ENCODE data around the gene CA12. TPM values are rescaled to one million over a fixed set of nuclear protein-coding genes. Genes with fewer than 3 reads are reported as not detected.
A peak's percentile ranks its signal among the peaks of the same experiment; 100 is the strongest.

The CA12 gene
- total RNA-seq, 2 experiments from 2014 or later, result 0.32 to 0.46 TPM

DNA sequence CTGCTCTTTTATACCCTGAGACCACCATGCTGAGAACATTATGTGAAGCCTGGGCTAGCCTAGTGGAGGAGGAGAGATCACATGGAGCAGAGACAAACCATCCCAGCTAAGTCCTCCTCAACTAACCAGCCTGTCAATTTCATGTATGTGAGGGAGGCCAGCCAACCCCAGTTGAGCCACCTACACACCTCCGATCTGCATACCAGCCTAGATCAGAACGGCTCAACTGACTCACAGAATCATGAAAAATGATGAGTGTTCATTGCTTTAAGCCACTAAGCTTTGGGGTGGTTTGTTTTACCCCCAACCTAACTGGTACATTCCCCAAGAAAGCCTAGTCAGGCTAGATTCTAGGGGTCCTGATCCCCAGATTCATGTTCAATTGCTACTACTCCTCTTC, 19.4 kb upstream of the CA12 start:
- no peak overlapping the region for H3K27ac Mint-ChIP-seq
- H3K27me3 Mint-ChIP-seq, result peaks cover 11% of the 10 kb centered on the region
- H3K4me3 Mint-ChIP-seq, result no peak overlapping the region
- no peaks in the 10 kb centered on the region for H3K36me3 Mint-ChIP-seq (ENCODE audit: low read depth)
- CTCF ChIA-PET, result interaction anchor here (0.8 to 2.8 kb wide), 9 partner anchors 11 to 354 kb away, joined by 3 to 33 read pairs (median 4); partner anchors contain the start of gene RPS27L
- H3K4me1 Mint-ChIP-seq, result peaks cover 25% of the 10 kb centered on the region
- POLR2A ChIA-PET, result interaction anchor here (0.6 kb wide), 1 partner anchor 209 kb away, joined by 3 read pairs; no protein-coding TSS in a partner anchor
- H3K9me3 Mint-ChIP-seq (ENCODE audit: low read depth), result no peaks in the 10 kb centered on the region
- intact Hi-C loops (cut with DNase I, micrococcal nuclease), result loop anchor here (5.0 kb wide), 5 partner anchors 234 to 499 kb away; partner anchors contain the start of gene LACTB (in 1 of the 2)
- peak; percentile 86 for ATAC-seq
- peak; percentile 61 for DNase-seq

- H3K4me3 Mint-ChIP-seq, result no peak overlapping the region
- peaks cover 24% of the 10 kb centered on the region for H3K4me1 Mint-ChIP-seq
- POLR2A ChIA-PET, result no interaction called here
- DNase-seq, result no peak
- H3K27me3 Mint-ChIP-seq, result peaks cover 21% of the 10 kb centered on the region
- H3K36me3 Mint-ChIP-seq (ENCODE audit: low read depth), result no peaks in the 10 kb centered on the region
- ATAC-seq, result no peak
- H3K9me3 Mint-ChIP-seq (ENCODE audit: low read depth), result no peaks in the 10 kb centered on the region
- intact Hi-C loops (cut with DNase I, micrococcal nuclease), result no loop called here
- CTCF ChIA-PET, result no interaction called here
- H3K27ac Mint-ChIP-seq, result no peak overlapping the region
Observed at GRCh38 chr15:63398456-63398855, 16.8 kb upstream of the CA12 start.

GRCh38 chr15:63396152-63396928, 14.7 kb upstream of the CA12 start:
- peaks cover 32% of the 10 kb centered on the region for H3K4me1 Mint-ChIP-seq
- ATAC-seq (no peak), DNase-seq (no peak)
- ChIA-PET POLR2A (no interaction called here), CTCF (interaction anchor here (0.6 to 0.7 kb wide), 3 partner anchors 10 to 549 kb away, joined by 3 read pairs; no protein-coding TSS in a partner anchor)
- H3K27me3 Mint-ChIP-seq, result peaks cover 25% of the 10 kb centered on the region
- H3K27ac Mint-ChIP-seq, result no peak overlapping the region
- no peak overlapping the region for H3K4me3 Mint-ChIP-seq
- H3K36me3 Mint-ChIP-seq (ENCODE audit: low read depth), result no peaks in the 10 kb centered on the region
- intact Hi-C loops (cut with DNase I, micrococcal nuclease), result no loop called here
- no peaks in the 10 kb centered on the region for H3K9me3 Mint-ChIP-seq (ENCODE audit: low read depth)

DNA sequence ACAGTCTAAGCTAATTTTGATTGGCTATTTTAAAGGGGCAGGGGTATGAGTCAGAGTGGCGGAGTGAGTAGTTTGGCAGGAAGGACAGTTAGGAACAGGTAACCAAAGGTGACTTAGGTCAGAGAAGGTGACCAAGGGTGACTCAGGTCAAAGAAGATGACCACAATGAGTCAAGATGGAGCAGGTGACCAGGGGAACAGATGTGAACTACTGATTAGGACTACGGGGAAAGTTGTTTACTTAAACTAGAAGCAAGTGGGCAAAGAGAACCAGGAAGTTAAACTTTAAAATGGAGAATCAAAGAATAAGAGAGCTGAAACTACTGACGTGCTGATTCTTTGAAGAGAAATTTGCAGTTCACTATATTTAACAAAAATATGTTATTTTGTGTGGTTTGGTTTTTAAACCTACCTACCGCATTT, 14.1 kb upstream of the CA12 start:
- Mint-ChIP-seq H3K9me3 (ENCODE audit: low read depth) (no peaks in the 10 kb centered on the region), H3K36me3 (ENCODE audit: low read depth) (no peaks in the 10 kb centered on the region), H3K4me3 (no peak overlapping the region), H3K27me3 (peaks cover 25% of the 10 kb centered on the region), H3K4me1 (peaks cover 26% of the 10 kb centered on the region), H3K27ac (no peak overlapping the region)
- ATAC-seq (no peak), DNase-seq (no peak)
- CTCF ChIA-PET, result interaction anchor here (0.6 kb wide), 1 partner anchor 532 kb away, joined by 3 read pairs; no protein-coding TSS in a partner anchor
- POLR2A ChIA-PET, result no interaction called here
- intact Hi-C loops (cut with DNase I, micrococcal nuclease), result no loop called here

DNA sequence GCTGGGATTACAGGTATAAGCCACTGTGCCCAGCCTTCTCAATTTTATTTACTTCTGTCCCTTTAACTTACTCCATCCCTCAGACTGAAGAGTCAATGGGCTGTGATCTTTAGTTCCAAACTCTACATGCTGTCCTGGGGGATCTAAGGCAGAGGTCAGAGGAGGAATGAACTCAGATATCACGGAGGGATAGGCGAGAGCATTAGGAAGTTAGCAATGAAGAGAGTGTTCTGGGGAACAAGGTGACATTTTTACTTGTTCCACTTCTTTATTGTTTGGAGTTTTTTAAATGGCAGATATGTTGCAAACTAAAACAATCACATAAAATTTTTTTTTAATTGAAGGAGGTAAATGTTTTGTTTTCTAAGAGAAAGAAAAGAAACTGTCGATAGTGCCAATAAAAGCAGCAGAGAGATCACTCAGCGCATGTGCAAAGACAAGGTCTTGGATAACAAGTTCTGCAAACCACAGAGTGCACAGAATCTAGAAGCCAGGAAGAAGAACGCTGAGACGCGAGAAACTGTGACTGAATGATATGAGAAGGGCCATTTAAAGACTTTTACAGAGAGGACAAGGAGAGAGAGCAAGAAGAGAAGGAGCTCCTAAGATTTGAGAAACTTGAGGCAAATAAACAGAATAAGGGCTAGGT, 10.8 kb upstream of the CA12 start:
- POLR2A ChIA-PET, result no interaction called here
- Mint-ChIP-seq H3K9me3 (ENCODE audit: low read depth) (no peaks in the 10 kb centered on the region), H3K4me3 (no peak overlapping the region), H3K36me3 (ENCODE audit: low read depth) (no peaks in the 10 kb centered on the region), H3K4me1 (peaks cover 22% of the 10 kb centered on the region), H3K27ac (no peak overlapping the region), H3K27me3 (peaks cover 20% of the 10 kb centered on the region)
- CTCF ChIA-PET, result interaction anchor here (1.2 kb wide), 1 partner anchor 10 kb away, joined by 4 read pairs; no protein-coding TSS in a partner anchor
- no peak for DNase-seq
- intact Hi-C loops (cut with DNase I, micrococcal nuclease), result no loop called here
- ATAC-seq, result peak; percentile 61

GRCh38 chr15:63391669-63392360, 10.2 kb upstream of the CA12 start:
- H3K27ac Mint-ChIP-seq, result no peak overlapping the region
- H3K9me3 Mint-ChIP-seq (ENCODE audit: low read depth), result no peaks in the 10 kb centered on the region
- H3K4me3 Mint-ChIP-seq, result no peak overlapping the region
- no peak for ATAC-seq
- ChIA-PET POLR2A (no interaction called here), CTCF (interaction anchor here (1.2 kb wide), 1 partner anchor 10 kb away, joined by 4 read pairs; no protein-coding TSS in a partner anchor)
- H3K4me1 Mint-ChIP-seq, result peaks cover 16% of the 10 kb centered on the region
- intact Hi-C loops (cut with DNase I, micrococcal nuclease), result no loop called here
- no peaks in the 10 kb centered on the region for H3K36me3 Mint-ChIP-seq (ENCODE audit: low read depth)
- H3K27me3 Mint-ChIP-seq, result peaks cover 22% of the 10 kb centered on the region
- DNase-seq, result no peak

GRCh38 chr15:63390689-63391088, 9.0 kb upstream of the CA12 start:
- ChIA-PET POLR2A (no interaction called here), CTCF (no interaction called here)
- ATAC-seq (no peak), DNase-seq (no peak)
- Mint-ChIP-seq H3K4me1 (peaks cover 12% of the 10 kb centered on the region), H3K36me3 (ENCODE audit: low read depth) (no peaks in the 10 kb centered on the region), H3K27me3 (peaks cover 19% of the 10 kb centered on the region), H3K9me3 (ENCODE audit: low read depth) (no peaks in the 10 kb centered on the region), H3K4me3 (no peak overlapping the region), H3K27ac (no peak overlapping the region)
- intact Hi-C loops (cut with DNase I, micrococcal nuclease), result no loop called here

- H3K4me3 Mint-ChIP-seq, result no peak overlapping the region
- no peaks in the 10 kb centered on the region for H3K9me3 Mint-ChIP-seq (ENCODE audit: low read depth)
- no peak overlapping the region for H3K27ac Mint-ChIP-seq
- DNase-seq (no peak), ATAC-seq (no peak)
- CTCF ChIA-PET, result interaction anchor here (0.6 to 1.3 kb wide), 7 partner anchors 11 to 678 kb away, joined by 3 to 4 read pairs (median 3); no protein-coding TSS in a partner anchor
- H3K36me3 Mint-ChIP-seq (ENCODE audit: low read depth), result no peaks in the 10 kb centered on the region
- intact Hi-C loops (cut with DNase I, micrococcal nuclease), result no loop called here
- H3K4me1 Mint-ChIP-seq, result peaks cover 10% of the 10 kb centered on the region
- POLR2A ChIA-PET, result no interaction called here
- peaks cover 17% of the 10 kb centered on the region for H3K27me3 Mint-ChIP-seq
Observed at GRCh38 chr15:63389902-63390670, 8.4 kb upstream of the CA12 start.

- intact Hi-C loops (cut with DNase I, micrococcal nuclease), result no loop called here
- no peaks in the 10 kb centered on the region for H3K36me3 Mint-ChIP-seq (ENCODE audit: low read depth)
- H3K27ac Mint-ChIP-seq, result no peak overlapping the region
- no peak for ATAC-seq
- no peak overlapping the region for H3K4me3 Mint-ChIP-seq
- DNase-seq, result no peak
- ChIA-PET POLR2A (interaction anchor here (0.7 kb wide), 1 partner anchor 65 kb away, joined by 6 read pairs; no protein-coding TSS in a partner anchor), CTCF (interaction anchor here (0.6 to 1.5 kb wide), 5 partner anchors 16 to 100 kb away, joined by 3 to 5 read pairs (median 3); no protein-coding TSS in a partner anchor)
- H3K9me3 Mint-ChIP-seq (ENCODE audit: low read depth), result no peaks in the 10 kb centered on the region
- peaks cover 27% of the 10 kb centered on the region for H3K27me3 Mint-ChIP-seq
- H3K4me1 Mint-ChIP-seq, result peaks cover 13% of the 10 kb centered on the region
Observed at GRCh38 chr15:63388511-63388910, 6.9 kb upstream of the CA12 start.

DNA sequence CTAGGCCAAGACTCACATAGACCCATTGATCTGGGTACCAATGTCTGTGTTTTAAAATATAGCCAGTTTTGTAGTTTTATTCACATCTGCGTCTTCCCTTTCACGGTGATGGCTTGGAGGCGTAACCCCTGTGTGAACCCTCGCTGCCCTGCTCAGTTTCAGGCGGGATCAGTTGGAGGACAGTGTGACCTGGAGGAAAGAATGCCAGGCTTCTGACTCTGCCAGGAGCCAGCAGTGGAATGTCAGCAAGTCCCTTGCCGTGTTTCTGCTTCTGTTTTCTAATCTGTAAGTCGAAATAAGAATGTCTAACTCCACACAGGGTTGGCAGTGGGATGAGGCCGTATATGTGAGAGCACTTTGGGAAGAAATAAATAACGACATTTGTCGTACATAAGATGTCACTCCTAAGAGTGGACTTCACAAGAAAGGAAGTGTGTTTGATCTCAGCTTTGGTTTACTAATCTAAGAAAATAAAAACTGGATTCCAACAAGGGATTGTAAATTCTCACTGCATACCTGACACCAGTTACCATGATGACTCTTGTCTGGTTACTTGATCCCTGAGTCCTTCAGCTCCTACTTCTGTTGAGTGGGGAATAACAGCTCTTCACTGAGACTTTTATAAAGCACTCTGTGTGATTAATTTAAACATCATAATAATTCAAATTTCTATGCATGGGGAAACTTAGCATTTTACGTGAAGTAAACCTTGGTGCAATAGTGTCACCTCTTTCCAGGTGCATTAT, 6.3 kb upstream of the CA12 start:
- intact Hi-C loops (cut with DNase I, micrococcal nuclease), result no loop called here
- no peak for ATAC-seq

More for the DNA sequence above, 6.3 kb upstream of the CA12 start:
- DNase-seq, result no peak
- H3K36me3 Mint-ChIP-seq (ENCODE audit: low read depth), result no peaks in the 10 kb centered on the region
- POLR2A ChIA-PET, result no interaction called here
- H3K4me3 Mint-ChIP-seq, result no peak overlapping the region
- peaks cover 17% of the 10 kb centered on the region for H3K4me1 Mint-ChIP-seq
- no peaks in the 10 kb centered on the region for H3K9me3 Mint-ChIP-seq (ENCODE audit: low read depth)
- CTCF ChIA-PET, result interaction anchor here (0.6 to 1.5 kb wide), 6 partner anchors 19 to 659 kb away, joined by 3 to 5 read pairs (median 4); partner anchors contain the start of gene DAPK2
- no peak overlapping the region for H3K27ac Mint-ChIP-seq
- peaks cover 31% of the 10 kb centered on the region for H3K27me3 Mint-ChIP-seq

Measured in activated CD4-positive, alpha-beta T cell treated with anti-CD3 and anti-CD28 coated beads for 36 hours (primary cell).